Activated gamma-delta T cell treated with Interleukin-2 at 50 U/mL for 16 hours (primary cell): ENCODE data around the gene ALDH1A3.

Experiments
- DNase-seq: peaks from one replicate; pipeline ENCODE4 v3.0.0-alpha.2; 2020

The ALDH1A3 gene

DNA sequence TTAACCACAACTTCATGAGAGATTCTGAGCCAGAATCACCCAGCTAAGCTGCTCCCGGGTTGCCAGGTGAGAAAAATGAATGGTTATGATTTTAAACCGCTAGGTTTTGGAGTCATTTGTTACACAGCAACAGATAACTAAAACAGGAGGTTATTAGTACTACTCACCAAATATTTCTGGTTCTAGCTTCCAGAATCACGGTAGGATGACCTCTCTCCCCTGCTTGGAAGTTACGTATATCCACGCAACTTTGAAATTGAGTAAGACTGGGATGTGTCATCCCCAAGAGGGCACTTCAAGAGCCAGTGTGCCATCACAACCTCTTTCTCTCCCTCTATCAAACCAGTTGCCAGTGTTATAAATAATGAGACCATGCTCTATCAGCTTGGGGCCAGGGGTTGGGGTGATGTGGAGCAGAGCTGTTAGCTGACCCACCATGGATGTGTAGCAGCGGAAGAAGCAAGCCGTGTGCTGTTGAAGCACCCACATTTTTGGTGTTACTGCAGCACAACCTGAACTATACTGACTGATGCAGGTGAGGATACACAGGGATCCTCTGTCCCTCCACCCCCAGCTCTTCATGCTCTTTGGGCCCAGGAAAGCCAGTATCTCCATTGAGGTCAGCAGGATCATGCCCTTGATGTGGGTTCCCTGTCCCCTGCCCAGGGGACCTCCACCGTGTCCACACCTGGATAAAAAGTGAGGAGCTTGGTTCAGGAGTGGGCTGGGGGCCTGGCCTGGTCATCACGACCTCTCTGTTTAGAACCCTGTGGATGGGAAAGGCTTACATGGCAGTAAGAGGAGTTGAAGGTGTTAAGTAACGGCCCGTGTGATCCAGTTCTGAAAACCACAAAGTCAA is 19.4 kb upstream of the ALDH1A3 start:
- DNase-seq, result no peak

DNA sequence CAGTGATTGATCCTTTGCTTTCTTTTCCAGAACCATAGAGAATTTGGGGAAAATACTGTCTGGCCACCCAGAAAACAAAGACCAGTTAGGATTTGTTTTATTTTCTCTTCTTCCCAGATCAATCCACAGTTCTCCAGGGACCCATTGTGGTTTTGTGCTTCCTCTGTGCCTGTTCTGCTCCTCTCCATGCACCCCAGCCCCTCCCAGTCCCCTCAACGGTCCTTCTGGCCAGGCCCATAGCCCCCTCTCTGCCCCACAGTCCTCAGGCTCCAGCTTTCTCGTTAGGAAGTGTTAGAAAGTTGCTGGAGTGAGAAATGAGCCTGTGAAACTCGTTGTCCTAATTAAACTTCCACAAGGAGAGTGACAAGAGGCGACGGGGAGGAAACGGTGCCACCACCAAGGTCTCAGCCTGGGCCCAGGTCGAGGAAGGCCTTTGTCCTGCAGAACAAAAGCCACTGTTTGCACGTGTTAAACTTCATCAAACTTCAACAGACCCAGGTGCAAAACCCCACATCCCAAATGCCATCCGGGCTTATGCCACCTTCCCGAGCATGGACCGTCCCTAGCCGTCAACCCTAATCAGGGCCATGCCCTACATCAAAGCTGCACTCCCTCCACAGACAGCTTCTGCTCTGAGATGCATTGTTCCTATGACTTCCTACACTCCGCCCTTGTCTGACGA is 18.7 kb upstream of the ALDH1A3 start:
- no peak for DNase-seq

DNA sequence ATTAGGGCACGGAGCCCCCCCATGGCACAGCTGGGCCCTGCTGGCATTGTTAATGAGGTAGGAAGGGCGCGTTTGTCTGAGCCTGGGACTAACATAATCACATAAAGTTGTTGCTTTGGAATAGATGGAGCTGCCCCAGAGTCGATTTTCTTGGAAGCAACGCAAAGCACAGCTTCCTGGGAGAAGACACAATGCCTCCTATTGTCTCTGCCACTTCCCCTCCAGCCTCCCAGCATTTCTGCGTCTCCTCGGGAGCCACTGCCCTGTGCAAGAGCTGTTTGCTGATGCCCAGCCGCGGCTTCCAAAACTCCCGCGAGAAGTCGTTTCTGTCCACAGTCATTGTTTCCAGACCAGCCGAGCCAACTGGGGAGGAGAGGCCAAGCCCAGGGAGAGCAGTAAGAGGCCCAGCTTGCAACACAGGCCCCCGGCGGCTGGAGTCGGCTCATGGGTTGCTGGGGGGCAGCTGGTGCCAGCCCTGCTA is 18.1 kb upstream of the ALDH1A3 start:
- DNase-seq, result no peak

GRCh38 chr15:100862162-100862561 is 17.5 kb upstream of the ALDH1A3 start:
- DNase-seq, result no peak

DNA sequence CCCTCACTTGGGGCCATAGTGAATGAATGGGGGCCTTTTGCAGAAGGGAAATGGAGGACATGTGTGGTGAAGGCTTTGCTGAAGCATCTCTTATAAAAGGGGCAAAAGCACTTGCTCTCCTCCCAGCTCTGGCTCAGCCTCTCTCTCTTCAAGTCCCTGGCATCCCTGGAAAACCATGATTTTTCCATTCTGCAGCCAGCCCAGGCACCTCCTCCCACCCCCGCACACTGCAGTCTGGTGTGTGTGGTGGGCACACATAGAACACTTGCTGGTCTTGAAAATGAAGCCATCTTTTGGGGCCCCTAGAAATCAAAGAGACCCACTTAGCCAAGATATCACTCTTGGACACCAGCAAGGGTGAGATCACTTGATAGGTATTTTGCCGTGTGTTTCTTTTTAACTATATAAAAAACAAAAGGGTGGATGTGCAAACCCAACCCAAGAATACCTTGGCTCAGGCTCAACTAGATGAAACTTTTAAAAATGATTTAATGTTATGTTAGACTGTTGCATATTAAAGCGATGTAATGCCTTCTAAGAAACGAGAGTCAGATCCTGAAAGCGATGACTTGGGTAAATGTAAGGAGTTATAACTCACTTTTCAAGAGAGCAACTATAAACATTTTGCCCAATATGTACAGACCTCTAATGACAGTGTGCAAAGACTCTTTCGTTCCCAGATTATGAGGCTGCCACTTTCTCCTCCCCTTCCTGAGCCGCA is 16.4 kb upstream of the ALDH1A3 start:
- DNase-seq, result no peak

- DNase-seq, result no peak
These were observed 15.8 kb upstream of the ALDH1A3 start for GRCh38 chr15:100863796-100864267.

- DNase-seq, result no peak
These were observed 13.0 kb upstream of the ALDH1A3 start for GRCh38 chr15:100866386-100867330.

GRCh38 chr15:100867433-100867832 is 12.2 kb upstream of the ALDH1A3 start:
- DNase-seq, result no peak

- DNase-seq, result no peak
These were observed 10.3 kb upstream of the ALDH1A3 start for GRCh38 chr15:100869151-100869999.

DNA sequence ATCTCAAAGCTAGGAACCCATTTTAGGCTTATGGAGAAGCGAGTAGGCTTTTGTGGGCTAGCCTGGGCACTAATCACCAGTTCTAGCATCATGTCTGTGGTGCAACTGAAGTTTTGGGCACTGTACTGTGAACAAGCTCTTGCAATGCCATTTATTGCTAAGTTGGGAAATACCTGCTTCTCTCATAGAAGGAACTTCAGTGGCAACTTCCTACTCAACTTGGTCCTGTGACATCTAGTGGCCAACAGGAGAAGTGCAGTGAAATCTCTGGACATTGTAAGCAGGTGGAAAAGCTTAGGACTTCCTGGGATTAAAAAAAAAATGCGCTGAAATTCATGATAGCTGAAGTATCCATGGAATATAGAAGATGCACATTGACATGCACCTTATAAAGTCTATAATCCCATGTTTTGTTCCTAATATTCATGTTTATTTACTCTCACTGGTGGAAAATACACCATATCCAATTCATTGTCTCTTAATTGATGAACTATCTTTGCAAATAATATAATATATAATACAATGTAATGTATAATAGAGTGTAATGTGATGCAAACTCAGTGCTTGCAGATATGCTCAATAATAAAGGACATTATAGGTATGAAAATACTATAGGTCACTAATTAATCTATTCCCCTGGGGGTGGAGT is 6.5 kb upstream of the ALDH1A3 start:
- peak; percentile 41 for DNase-seq

DNA sequence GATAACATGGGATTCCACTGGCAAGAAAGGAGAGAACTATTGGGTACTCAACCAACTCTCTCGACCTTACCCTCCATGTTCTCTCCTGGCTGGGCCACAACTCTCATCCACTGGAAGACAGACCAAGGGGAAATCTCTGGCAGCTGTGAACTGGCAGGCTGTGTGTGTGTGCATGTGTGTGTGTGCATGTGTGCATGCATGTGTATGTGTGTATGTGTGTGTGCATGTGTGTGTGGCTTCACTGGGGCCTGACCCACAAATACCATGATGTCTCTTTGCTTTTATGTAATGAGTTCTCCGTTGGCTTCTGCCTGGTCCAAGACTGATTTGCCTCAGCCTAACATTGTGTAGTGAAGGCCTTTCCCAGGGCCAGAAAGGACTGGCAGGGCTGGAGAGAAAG is 4.1 kb upstream of the ALDH1A3 start:
- DNase-seq, result no peak

- no peak for DNase-seq
These were observed 3.7 kb upstream of the ALDH1A3 start for GRCh38 chr15:100875976-100876375.

DNA sequence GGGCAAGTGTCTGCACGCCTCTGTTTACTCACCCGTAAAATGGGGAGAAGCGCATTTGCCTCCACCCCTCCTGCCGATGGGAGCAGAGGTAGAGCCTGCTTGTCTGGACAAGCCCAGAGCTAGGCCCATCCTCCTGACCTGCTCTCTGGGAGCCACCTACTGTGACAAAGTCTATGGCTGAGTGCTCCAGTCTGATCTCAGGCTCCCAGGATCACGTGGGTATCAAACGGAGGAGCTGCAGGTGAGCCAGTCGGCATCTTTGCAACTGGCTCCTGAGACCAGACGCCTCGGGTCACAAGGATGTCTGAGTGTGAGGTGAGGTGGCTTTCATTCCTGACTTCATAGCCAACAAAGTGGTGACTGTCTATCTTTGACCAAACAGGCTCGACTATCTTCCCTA is 2.1 kb upstream of the ALDH1A3 start:
- no peak for DNase-seq

DNA sequence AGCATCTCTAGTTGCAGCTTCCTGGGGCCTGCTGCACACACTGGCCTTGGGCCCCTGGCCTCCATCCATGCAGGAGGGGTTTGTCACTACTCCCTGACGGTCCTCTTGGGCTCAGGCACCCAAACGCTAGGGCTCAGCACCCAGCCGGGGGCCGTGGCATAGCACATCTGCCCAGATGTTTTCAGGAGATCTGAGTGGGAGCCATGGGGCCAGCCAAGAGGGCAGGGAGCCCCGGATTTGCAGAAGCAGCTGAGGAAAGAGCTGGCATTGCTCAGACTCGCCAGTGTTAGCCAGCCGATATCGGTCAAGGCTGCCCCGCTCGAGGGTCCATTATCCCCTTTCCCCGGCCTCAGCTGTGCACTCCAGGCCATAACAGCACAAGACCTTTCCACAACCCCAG is 1.5 kb upstream of the ALDH1A3 start:
- DNase-seq, result no peak

DNA sequence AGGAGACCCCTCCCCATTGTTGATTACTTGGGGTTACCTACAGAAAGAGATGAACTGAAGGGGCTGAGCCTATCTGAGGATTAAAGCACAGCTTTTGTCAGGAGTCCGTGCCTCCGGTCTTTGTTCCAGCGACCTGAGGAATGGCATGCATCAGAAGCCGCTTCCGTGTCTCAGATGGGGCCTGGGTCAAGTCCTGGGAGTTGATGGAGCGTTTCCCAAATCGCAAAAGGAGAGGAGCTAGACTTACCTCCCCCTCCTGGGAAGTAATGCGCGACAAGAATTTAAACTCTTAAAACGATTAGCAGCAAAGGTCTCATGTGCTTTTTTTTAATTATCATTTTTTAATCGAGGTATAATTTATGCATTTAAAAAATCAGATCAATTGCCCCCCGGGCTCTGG is 983 bp upstream of the ALDH1A3 start:
- no peak for DNase-seq

- DNase-seq, result no peak
These were observed 569 bp upstream of the ALDH1A3 start for GRCh38 chr15:100879061-100879463.

- no peak for DNase-seq
These were observed 687 bp downstream of the ALDH1A3 start for GRCh38 chr15:100880139-100880896.

GRCh38 chr15:100880897-100881242 is 1.2 kb downstream of the ALDH1A3 start:
- DNase-seq, result no peak

DNA sequence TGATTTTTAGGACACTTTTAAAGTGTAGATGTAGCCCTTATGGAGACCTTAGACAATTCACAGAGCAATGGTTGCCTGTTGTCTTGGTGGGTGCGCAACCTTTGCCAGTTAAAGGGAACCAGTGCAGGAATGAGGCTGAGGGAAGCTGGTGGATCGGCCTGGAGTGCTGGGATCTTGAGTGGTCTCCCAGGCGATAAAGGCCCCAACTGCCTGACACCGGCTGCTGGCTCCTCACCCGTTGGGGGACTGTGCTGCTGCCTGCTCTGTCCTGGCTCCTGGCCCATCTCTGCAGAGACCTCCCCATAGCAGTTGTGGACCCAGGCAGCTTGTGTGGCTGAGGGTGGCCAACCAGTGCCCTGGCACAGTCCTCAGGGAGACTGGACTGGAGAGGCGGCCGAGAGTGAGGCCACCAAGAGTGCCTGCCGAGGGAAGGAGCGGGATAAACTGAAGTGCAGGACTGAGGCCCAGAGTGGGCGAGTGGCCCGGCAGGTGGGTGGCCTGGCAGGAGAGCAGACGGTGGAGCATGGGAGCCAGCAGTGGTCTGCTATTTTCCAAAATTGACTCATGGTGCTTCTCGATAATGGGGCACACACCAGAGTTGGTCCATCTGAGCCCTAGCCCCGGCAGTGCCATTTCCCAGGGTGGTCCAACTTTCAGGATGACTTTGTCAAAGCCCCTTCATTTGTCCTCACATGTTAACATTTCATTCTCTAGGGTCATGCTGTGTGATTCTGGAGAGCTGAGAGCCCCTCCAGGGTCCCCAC is 2.1 kb downstream of the ALDH1A3 start:
- DNase-seq, result no peak
